ENCODE measurements around the gene EPS8.
"Not testable (repeated sequence)": the region's sequence is repeated elsewhere in the genome, so short reads cannot be mapped to it uniquely, and the experiment has no call there.

Gene EPS8

GRCh38 chr12:15783288-15783687 is 5.9 kb downstream of the EPS8 start:
- DNase-seq (ENCODE audit: insufficient read length, low spot score) (no peak), FAIRE-seq (no peak)
- TF ChIP-seq POLR2A (IDR thresholded peaks at IDR 0.05; ENCODE audit: low read depth, low read length), result no peak

- DNase-seq (ENCODE audit: insufficient read length, low spot score) (no peak), FAIRE-seq (peak; percentile 43)
- TF ChIP-seq POLR2A (IDR thresholded peaks at IDR 0.05; ENCODE audit: low read depth, low read length), result no peak
Observed at GRCh38 chr12:15782667-15783066, 6.5 kb downstream of the EPS8 start.

GRCh38 chr12:15779925-15780324 is 9.3 kb downstream of the EPS8 start:
- DNase-seq (ENCODE audit: insufficient read length, low spot score) (no peak), FAIRE-seq (peak; percentile 23)
- TF ChIP-seq POLR2A (IDR thresholded peaks at IDR 0.05; ENCODE audit: low read depth, low read length), result no peak

GRCh38 chr12:15778126-15778525 is 11.1 kb downstream of the EPS8 start:
- no peak for TF ChIP-seq POLR2A (IDR thresholded peaks at IDR 0.05; ENCODE audit: low read depth, low read length)
- peak; percentile 66 for FAIRE-seq
- no peak for DNase-seq (ENCODE audit: insufficient read length, low spot score)

- FAIRE-seq (peak; percentile 60), DNase-seq (ENCODE audit: insufficient read length, low spot score) (no peak)
- TF ChIP-seq POLR2A (IDR thresholded peaks at IDR 0.05; ENCODE audit: low read depth, low read length), result no peak
Observed at GRCh38 chr12:15777355-15778012, 11.7 kb downstream of the EPS8 start.

GRCh38 chr12:15776532-15776931 is 12.7 kb downstream of the EPS8 start:
- no peak for TF ChIP-seq POLR2A (IDR thresholded peaks at IDR 0.05; ENCODE audit: low read depth, low read length)
- no peak for DNase-seq (ENCODE audit: insufficient read length, low spot score)
- no peak for FAIRE-seq

- FAIRE-seq, result peak; percentile 15
- TF ChIP-seq POLR2A (IDR thresholded peaks at IDR 0.05; ENCODE audit: low read depth, low read length), result no peak
- DNase-seq (ENCODE audit: insufficient read length, low spot score), result no peak
Observed at GRCh38 chr12:15774819-15775218, 14.4 kb downstream of the EPS8 start.

- FAIRE-seq, result no peak
- DNase-seq (ENCODE audit: insufficient read length, low spot score), result no peak
- no peak for TF ChIP-seq POLR2A (IDR thresholded peaks at IDR 0.05; ENCODE audit: low read depth, low read length)
Observed at GRCh38 chr12:15772405-15773018, 16.7 kb downstream of the EPS8 start.

- no peak for FAIRE-seq
- no peak for TF ChIP-seq POLR2A (IDR thresholded peaks at IDR 0.05; ENCODE audit: low read depth, low read length)
- no peak for DNase-seq (ENCODE audit: insufficient read length, low spot score)
Observed at GRCh38 chr12:15770581-15770980, 18.6 kb downstream of the EPS8 start.

- no peak for DNase-seq (ENCODE audit: insufficient read length, low spot score)
- TF ChIP-seq POLR2A (IDR thresholded peaks at IDR 0.05; ENCODE audit: low read depth, low read length), result no peak
- FAIRE-seq, result no peak
Observed at GRCh38 chr12:15770021-15770420, 19.2 kb downstream of the EPS8 start.

GRCh38 chr12:15769586-15769985 is 19.6 kb downstream of the EPS8 start:
- DNase-seq (ENCODE audit: insufficient read length, low spot score) (no peak), FAIRE-seq (peak; percentile 11)
- no peak for TF ChIP-seq POLR2A (IDR thresholded peaks at IDR 0.05; ENCODE audit: low read depth, low read length)

- FAIRE-seq (peak; percentile 75), DNase-seq (ENCODE audit: insufficient read length, low spot score) (no peak)
- no peak for TF ChIP-seq POLR2A (IDR thresholded peaks at IDR 0.05; ENCODE audit: low read depth, low read length)
Observed at GRCh38 chr12:15767301-15767700, 21.9 kb downstream of the EPS8 start.

GRCh38 chr12:15763328-15763727 is 25.9 kb downstream of the EPS8 start:
- no peak for TF ChIP-seq POLR2A (IDR thresholded peaks at IDR 0.05; ENCODE audit: low read depth, low read length)
- DNase-seq (ENCODE audit: insufficient read length, low spot score) (no peak), FAIRE-seq (no peak)

GRCh38 chr12:15762162-15762561 is 27.0 kb downstream of the EPS8 start:
- not testable (repeated sequence) for DNase-seq (ENCODE audit: insufficient read length, low spot score); FAIRE-seq

- TF ChIP-seq POLR2A (IDR thresholded peaks at IDR 0.05; ENCODE audit: low read depth, low read length), result no peak
- DNase-seq (ENCODE audit: insufficient read length, low spot score) (peak; percentile 47), FAIRE-seq (peak; percentile 100)
Observed at GRCh38 chr12:15757553-15758255, 31.5 kb downstream of the EPS8 start.
